ENCODE measurements around the gene ICAM4. TPM values are rescaled to one million over a fixed set of nuclear protein-coding genes. Genes with fewer than 3 reads are reported as not detected.

ICAM4 gene
- total and polyA plus RNA-seq, 9 of the 15 experiments (the other 6 are each of a cell fraction or from before 2014, with no cell fraction given), result 14.1 to 86.1 (median 29.6) TPM

GRCh38 chr19:10260141-10260584 lies 26.6 kb upstream of the ICAM4 start:
- WGBS (ENCODE audit: insufficient coverage, low coverage, missing lambda C conversion rate), result 33% methylated on average over 8 of the region's 8 CpGs
- peak; percentile 38 for ATAC-seq
- peak in 2 of 4 experiments; percentile 7 to 49 for DNase-seq (ENCODE audit: extremely low read depth in 1 of 4, low spot score in 3 of 4)
- CTCF ChIA-PET (ENCODE audit: low intra/inter-chr PET ratio), result interaction anchor here (5.5 kb wide), 1 partner anchor 130 kb away, joined by 72 read pairs; no protein-coding TSS in a partner anchor
- FAIRE-seq, result peak; percentile 90
- H3K4me3 ChIP-seq, result no peak overlapping the region
- in situ Hi-C loops (cut with MboI), result no loop called here
- H3K27me3 ChIP-seq (ENCODE audit: control insufficient read depth in 2 of 2, insufficient read depth in 2 of 2, low read length in 2 of 2), result no peaks in the 10 kb centered on the region
- peaks cover 43% of the 10 kb centered on the region for H3K36me3 ChIP-seq (ENCODE audit: control insufficient read depth, insufficient read depth, low read length)
- intact Hi-C loops (cut with micrococcal nuclease), result no loop called here
- no peak overlapping the region for H2AFZ ChIP-seq (ENCODE audit: low read depth, low read length)
- H3K9ac ChIP-seq (ENCODE audit: insufficient read depth in 1 of 2, low read depth in 2 of 2, low read length in 2 of 2), result no peak overlapping the region; a peak in 1 of 4 replicates
- H3K27ac ChIP-seq (ENCODE audit: extremely low read depth, low read depth, low read length), result no peak overlapping the region
- no peaks in the 10 kb centered on the region for H3K9me3 ChIP-seq (replicated peaks; ENCODE audit: control insufficient read depth, insufficient read depth, low read depth, low read length)
- H4K20me1 ChIP-seq (replicated peaks; ENCODE audit: control insufficient read depth, insufficient read depth, low read length), result no peaks in the 10 kb centered on the region; the same call in 1 of the 2 replicates
- POLR2A ChIA-PET, result interaction anchor here (0.6 to 3.4 kb wide), 13 partner anchors 8 to 163 kb away, joined by 3 to 23 read pairs (median 5); partner anchors contain the start of genes CDC37, ICAM1, MRPL4 and PPAN
- peaks cover 5 to 34% of the 10 kb centered on the region in 2 experiments; a peak in 3 of 5 replicates for H3K4me1 ChIP-seq (replicated peaks in 1 of 2; ENCODE audit: control insufficient read depth in 2 of 2, insufficient read depth in 2 of 2, low read length in 2 of 2)
- H3K9me1 ChIP-seq (ENCODE audit: control insufficient read depth, insufficient read depth, low read length), result no peaks in the 10 kb centered on the region
- H3K4me2 ChIP-seq (ENCODE audit: insufficient read depth, low read length), result no peak overlapping the region
- no TSS peak for BruUV-seq (replicated peaks)
- no peaks in the 10 kb centered on the region for H3K79me2 ChIP-seq (ENCODE audit: control insufficient read depth, insufficient read depth, low read length)
- no peak for TF ChIP-seq RCOR1 (IDR thresholded peaks at IDR 0.05; ENCODE audit: borderline replicate concordance in 1 of 2, low read depth in 2 of 2, low read length in 2 of 2)
- TF ChIP-seq FOXJ3 (CRISPR knock-in tag; IDR thresholded peaks at IDR 0.05), result no peak
- peak; percentile 59 for TF ChIP-seq SUPT5H (IDR thresholded peaks at IDR 0.05)
- TF ChIP-seq POLR2A (conservative IDR thresholded peaks at IDR 0.05), result peak; percentile 67; the same call in 1 of the 2 replicates
- no peak for TF ChIP-seq RFX5 (IDR thresholded peaks at IDR 0.05; ENCODE audit: low read depth, low read length)
- TF ChIP-seq CBFB (CRISPR knock-in tag; IDR thresholded peaks at IDR 0.05), result no peak
- TF ChIP-seq POLR2AphosphoS2 (IDR thresholded peaks at IDR 0.05; ENCODE audit: low read length), result 0 out of 2 replicates have a peak, but pooled peaks have one; percentile 54
- TF ChIP-seq ARID1B (IDR thresholded peaks at IDR 0.05), result peak; percentile 42
- peak; percentile 48 for TF ChIP-seq POLR2B (IDR thresholded peaks at IDR 0.05; ENCODE audit: low read depth, partially characterized antibody)
- no peak for TF ChIP-seq SAFB (IDR thresholded peaks at IDR 0.05; ENCODE audit: borderline replicate concordance, low read depth, low read length)
- TF ChIP-seq CBFA2T2 (conservative IDR thresholded peaks at IDR 0.05), result peak; percentile 50
- TF ChIP-seq, protein P1, sequence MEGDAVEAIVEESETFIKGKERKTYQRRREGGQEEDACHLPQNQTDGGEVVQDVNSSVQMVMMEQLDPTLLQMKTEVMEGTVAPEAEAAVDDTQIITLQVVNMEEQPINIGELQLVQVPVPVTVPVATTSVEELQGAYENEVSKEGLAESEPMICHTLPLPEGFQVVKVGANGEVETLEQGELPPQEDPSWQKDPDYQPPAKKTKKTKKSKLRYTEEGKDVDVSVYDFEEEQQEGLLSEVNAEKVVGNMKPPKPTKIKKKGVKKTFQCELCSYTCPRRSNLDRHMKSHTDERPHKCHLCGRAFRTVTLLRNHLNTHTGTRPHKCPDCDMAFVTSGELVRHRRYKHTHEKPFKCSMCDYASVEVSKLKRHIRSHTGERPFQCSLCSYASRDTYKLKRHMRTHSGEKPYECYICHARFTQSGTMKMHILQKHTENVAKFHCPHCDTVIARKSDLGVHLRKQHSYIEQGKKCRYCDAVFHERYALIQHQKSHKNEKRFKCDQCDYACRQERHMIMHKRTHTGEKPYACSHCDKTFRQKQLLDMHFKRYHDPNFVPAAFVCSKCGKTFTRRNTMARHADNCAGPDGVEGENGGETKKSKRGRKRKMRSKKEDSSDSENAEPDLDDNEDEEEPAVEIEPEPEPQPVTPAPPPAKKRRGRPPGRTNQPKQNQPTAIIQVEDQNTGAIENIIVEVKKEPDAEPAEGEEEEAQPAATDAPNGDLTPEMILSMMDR (IDR thresholded peaks at IDR 0.05 in 2 of 3, conservative IDR thresholded peaks at IDR 0.05 in 1 of 3; ENCODE audit: insufficient read depth in 2 of 3, low read depth in 1 of 3, low read length in 3 of 3), result no peak
- TF ChIP-seq CBFA2T3 (IDR thresholded peaks at IDR 0.05), result peak; percentile 66
- no peak for TF ChIP-seq LCOR (CRISPR knock-in tag; IDR thresholded peaks at IDR 0.05)
- TF ChIP-seq KHSRP (IDR thresholded peaks at IDR 0.05), result no peak
- TF ChIP-seq NRF1 (conservative IDR thresholded peaks at IDR 0.05 in 1 of 2, IDR thresholded peaks at IDR 0.05 in 1 of 2), result no peak
- TF ChIP-seq EGR1 (conservative IDR thresholded peaks at IDR 0.05), result peak; percentile 43; the same call in 1 of the 2 replicates
- no peak for TF ChIP-seq MECOM (CRISPR knock-in tag; IDR thresholded peaks at IDR 0.05)
- no peak for TF ChIP-seq LARP7 (IDR thresholded peaks at IDR 0.05)
- TF ChIP-seq ZKSCAN8 (CRISPR knock-in tag; IDR thresholded peaks at IDR 0.05), result no peak
- TF ChIP-seq TCF3 (CRISPR knock-in tag; IDR thresholded peaks at IDR 0.05), result 0 out of 2 replicates have a peak, but pooled peaks have one; percentile 46
- no peak for TF ChIP-seq ZNF668 (CRISPR knock-in tag; IDR thresholded peaks at IDR 0.05)
- TF ChIP-seq, protein P2, sequence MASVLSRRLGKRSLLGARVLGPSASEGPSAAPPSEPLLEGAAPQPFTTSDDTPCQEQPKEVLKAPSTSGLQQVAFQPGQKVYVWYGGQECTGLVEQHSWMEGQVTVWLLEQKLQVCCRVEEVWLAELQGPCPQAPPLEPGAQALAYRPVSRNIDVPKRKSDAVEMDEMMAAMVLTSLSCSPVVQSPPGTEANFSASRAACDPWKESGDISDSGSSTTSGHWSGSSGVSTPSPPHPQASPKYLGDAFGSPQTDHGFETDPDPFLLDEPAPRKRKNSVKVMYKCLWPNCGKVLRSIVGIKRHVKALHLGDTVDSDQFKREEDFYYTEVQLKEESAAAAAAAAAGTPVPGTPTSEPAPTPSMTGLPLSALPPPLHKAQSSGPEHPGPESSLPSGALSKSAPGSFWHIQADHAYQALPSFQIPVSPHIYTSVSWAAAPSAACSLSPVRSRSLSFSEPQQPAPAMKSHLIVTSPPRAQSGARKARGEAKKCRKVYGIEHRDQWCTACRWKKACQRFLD (CRISPR knock-in tag; IDR thresholded peaks at IDR 0.05), result no peak
